Activated CD4-positive, CD25-positive, alpha-beta regulatory T cell treated with anti-CD3 and anti-CD28 coated beads, Interleukin-2, amount 50 U/mL, for 24 hours (primary cell): ENCODE results near the gene EPB41L5.

Experiments
- ATAC-seq, 2 donors: fragments of 150-1000 bp; cut with Tn5 transposase; one replicate each; pipeline ENCODE4 v1.10.0; 2021; ENCODE audit warnings: mild to moderate bottlenecking in 1 of 2, moderate library complexity in 1 of 2

The EPB41L5 gene

DNA sequence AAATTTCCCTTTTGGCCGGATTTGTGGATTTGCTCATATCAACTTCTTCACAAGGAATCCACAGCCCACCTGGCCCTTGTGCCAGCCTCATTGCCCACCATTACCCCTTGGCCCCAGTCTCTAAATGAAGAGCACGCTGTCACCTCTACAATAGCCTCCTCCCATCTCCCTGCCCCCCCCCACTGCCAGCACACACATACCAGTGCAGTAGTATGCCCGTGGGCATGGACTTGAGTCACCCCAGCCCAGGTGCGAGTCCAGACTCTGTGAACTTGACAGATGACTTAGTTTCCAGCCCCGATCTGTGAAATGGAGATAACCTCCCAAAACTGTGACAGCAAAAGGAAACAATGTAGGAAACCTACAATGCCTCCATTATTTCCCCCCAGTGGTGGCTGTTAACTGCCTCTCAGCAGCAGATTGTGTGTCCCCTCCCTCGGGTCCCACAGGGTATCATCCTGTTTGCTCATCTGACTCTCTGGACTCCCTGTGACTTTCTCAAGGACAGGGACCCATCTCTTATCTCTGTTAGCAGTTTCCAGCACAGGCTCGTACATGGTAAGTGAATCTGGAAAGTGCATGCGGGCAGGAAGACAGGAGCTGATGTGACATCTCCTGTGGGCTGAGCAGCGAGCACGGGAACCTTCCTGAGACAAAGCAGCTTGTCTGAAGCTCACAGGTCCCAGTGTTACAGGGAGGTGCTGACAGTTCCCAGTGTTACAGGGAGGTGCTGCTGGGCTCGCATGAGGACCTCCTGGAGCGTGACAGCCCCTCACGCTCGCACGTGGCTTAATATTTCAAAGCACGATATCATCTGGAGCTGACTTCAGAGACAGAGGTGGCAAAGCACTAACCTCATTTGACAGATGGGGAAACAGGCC, 214.5 kb downstream of the EPB41L5 start:
- ATAC-seq, result peak in 1 of 2 donors; percentile 14

DNA sequence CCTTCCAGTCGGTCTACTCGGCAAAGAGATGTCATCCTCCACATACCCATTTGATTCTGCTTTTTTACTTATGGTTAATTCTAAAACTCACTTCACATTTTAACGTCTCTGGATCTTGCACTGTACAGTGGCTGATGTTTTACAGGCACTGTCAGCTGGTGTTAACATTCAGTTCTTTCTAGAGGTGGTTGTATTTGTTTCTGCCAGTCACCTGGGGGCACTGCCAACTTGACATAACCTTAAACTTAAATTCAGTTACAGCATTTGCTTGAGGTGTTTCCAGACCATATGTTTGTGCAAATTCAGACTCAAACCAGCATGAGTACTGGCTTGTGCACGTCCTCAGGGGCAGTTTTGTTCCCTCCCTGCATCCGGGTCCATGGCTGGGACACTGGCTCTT, 215.6 kb downstream of the EPB41L5 start:
- no peak for ATAC-seq
